Keratinocyte (primary cell): ENCODE data around the gene EIF4E1B.

Source experiments
- EZH2 ChIP-seq: IDR thresholded peaks from one replicate; pipeline ENCODE4 v1.6.1; 2012; ENCODE audit warnings: inconsistent platforms, mild to moderate bottlenecking, low read length, moderate library complexity
- TF ChIP-seq, protein P1 (sequence below), 3 experiments: IDR thresholded peaks in 1 of 3; conservative IDR thresholded peaks in 1 of 3; optimal IDR thresholded peaks in 1 of 3; 2 replicates in 2 of 3; 3 replicates in 1 of 3; pipeline versions ENCODE3 to v1.5.1; 2011; ENCODE audit warnings: low read length in 3 of 3, mild to moderate bottlenecking in 3 of 3, moderate library complexity in 2 of 3, control low read depth in 1 of 3, inconsistent platforms in 1 of 3; ENCODE audit not compliant: insufficient read depth in 2 of 3; ENCODE audit errors: extremely low read depth in 1 of 3

DNA sequence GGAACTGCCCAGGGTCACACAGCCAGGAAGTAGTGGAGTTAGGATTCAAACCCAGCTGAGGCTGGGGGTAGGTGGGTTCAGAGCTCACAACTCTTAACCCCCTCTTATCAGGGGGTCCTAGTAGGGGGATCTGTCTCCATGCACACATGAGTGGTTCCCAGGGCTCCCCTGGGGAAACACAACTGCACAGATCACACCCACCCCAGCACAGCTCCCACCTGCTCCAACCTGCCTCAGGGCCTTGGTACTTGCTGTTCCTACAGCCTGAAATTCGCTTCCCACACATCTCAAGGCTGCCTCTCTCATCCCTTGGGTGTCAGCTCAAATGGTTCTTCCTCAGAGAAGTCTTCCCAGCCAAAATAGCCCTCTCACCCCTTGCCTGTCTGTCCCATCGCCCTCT lies 5.0 kb upstream of the EIF4E1B start:
- TF ChIP-seq, protein P1, sequence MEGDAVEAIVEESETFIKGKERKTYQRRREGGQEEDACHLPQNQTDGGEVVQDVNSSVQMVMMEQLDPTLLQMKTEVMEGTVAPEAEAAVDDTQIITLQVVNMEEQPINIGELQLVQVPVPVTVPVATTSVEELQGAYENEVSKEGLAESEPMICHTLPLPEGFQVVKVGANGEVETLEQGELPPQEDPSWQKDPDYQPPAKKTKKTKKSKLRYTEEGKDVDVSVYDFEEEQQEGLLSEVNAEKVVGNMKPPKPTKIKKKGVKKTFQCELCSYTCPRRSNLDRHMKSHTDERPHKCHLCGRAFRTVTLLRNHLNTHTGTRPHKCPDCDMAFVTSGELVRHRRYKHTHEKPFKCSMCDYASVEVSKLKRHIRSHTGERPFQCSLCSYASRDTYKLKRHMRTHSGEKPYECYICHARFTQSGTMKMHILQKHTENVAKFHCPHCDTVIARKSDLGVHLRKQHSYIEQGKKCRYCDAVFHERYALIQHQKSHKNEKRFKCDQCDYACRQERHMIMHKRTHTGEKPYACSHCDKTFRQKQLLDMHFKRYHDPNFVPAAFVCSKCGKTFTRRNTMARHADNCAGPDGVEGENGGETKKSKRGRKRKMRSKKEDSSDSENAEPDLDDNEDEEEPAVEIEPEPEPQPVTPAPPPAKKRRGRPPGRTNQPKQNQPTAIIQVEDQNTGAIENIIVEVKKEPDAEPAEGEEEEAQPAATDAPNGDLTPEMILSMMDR (optimal IDR thresholded peaks at IDR 0.05 in 1 of 3, IDR thresholded peaks at IDR 0.05 in 1 of 3, conservative IDR thresholded peaks at IDR 0.05 in 1 of 3; ENCODE audit: extremely low read depth in 1 of 3, insufficient read depth in 2 of 3, low read length in 3 of 3) = no peak
- TF ChIP-seq EZH2 = no peak
